Smooth muscle cell (in vitro differentiated cells): ENCODE results near the gene MEGF9. TPM values are rescaled to one million over a fixed set of nuclear protein-coding genes. Genes with fewer than 3 reads are reported as not detected.
"Not testable (repeated sequence)": the region's sequence is repeated elsewhere in the genome, so short reads cannot be mapped to it uniquely, and the experiment has no call there.

Experiments used
- DNase-seq: peaks from one replicate; lab custom pipeline; 2025; ENCODE audit not compliant: unreplicated experiment; lab: John Stamatoyannopoulos, UW
- H2AFZ ChIP-seq: fragments of 200-600 bp; sonication (generic); 2 replicates; pipeline ENCODE4 v1.6.0; 2016; ENCODE audit warnings: antibody characterized with exemption, low read depth, mild to moderate bottlenecking
- H3F3A ChIP-seq: fragments of 200-600 bp; sonication (generic); 2 replicates; pipeline ENCODE4 v1.6.0; 2017; ENCODE audit warnings: antibody characterized with exemption, low read depth
- H3K27ac ChIP-seq: fragments of 200-600 bp; sonication (generic); 2 replicates; pipeline ENCODE4 v1.5.1; 2016; ENCODE audit warnings: low read depth, mild to moderate bottlenecking
- H3K27me3 ChIP-seq: fragments of 200-600 bp; sonication (generic); 2 replicates; pipeline ENCODE4 v1.6.1; 2016; ENCODE audit warnings: low read depth, mild to moderate bottlenecking
- H3K36me3 ChIP-seq: fragments of 200-600 bp; sonication (generic); 2 replicates; pipeline ENCODE4 v1.5.1; 2016; ENCODE audit warnings: low read depth
- H3K4me1 ChIP-seq: fragments of 200-600 bp; sonication (generic); 2 replicates; pipeline ENCODE4 v1.5.1; 2016; ENCODE audit warnings: low read depth
- H3K4me2 ChIP-seq: fragments of 200-600 bp; sonication (generic); 2 replicates; pipeline ENCODE4 v1.6.0; 2016; ENCODE audit warnings: mild to moderate bottlenecking
- H3K4me3 ChIP-seq: fragments of 200-600 bp; sonication (generic); 2 replicates; pipeline ENCODE4 v1.5.1; 2016; ENCODE audit warnings: mild to moderate bottlenecking
- H3K79me2 ChIP-seq: fragments of 200-600 bp; sonication (generic); 2 replicates; pipeline ENCODE4 v1.6.0; 2016; ENCODE audit warnings: low read depth, mild to moderate bottlenecking
- H3K9ac ChIP-seq: fragments of 200-600 bp; sonication (generic); 2 replicates; pipeline ENCODE4 v1.6.0; 2016; ENCODE audit warnings: low read depth
- H3K9me3 ChIP-seq: fragments of 200-600 bp; sonication (generic); replicated peaks from 2 replicates; pipeline ENCODE4 v1.5.1; 2016; ENCODE audit warnings: low read depth
- H4K20me1 ChIP-seq: fragments of 200-600 bp; sonication (generic); 2 replicates; pipeline ENCODE4 v1.6.0; 2016; ENCODE audit warnings: low read depth
- CTCF ChIP-seq: fragments of 200-600 bp; sonication (generic); IDR thresholded peaks from 2 replicates; pipeline ENCODE4 v1.5.1; 2017; ENCODE audit warnings: borderline replicate concordance, mild to moderate bottlenecking, antibody characterized with exemption; ENCODE audit not compliant: insufficient read depth, poor library complexity, severe bottlenecking
- WGBS: methylation state at CpG from one replicate; pipeline ENCODE4 v1.1.7; 2016; ENCODE audit warnings: low lambda C conversion rate; 5-methylcytosine and 5-hydroxymethylcytosine counted together
- polyA plus RNA-seq: library from polyadenylated mRNA; unstranded; fragments of >200 nt; fragmentation: Nextera tagmentation; extraction: Ambion mirVana; gene quantifications from 2 replicates; pipeline ENCODE4 v1.2.1, GENCODE V29; 2016
- total RNA-seq: library from RNA; depleted of rRNA; stranded (reverse); fragments of >200 nt; gene quantifications from 2 replicates; pipeline ENCODE4 v1.2.3, GENCODE V29; 2014

The MEGF9 gene
- total and polyA plus RNA-seq, 2 experiments from 2014 or later = 1.8 to 6.0 TPM

GRCh38 chr9:120755810-120756434 lies 41.7 kb upstream of the MEGF9 start:
- Histone ChIP-seq H3K27me3 (no peaks in the 10 kb centered on the region), H3K9me3 (no peaks in the 10 kb centered on the region), H3K9ac (no peak overlapping the region), H2AFZ (no peak overlapping the region), H3K4me2 (no peak overlapping the region), H3K4me3 (no peak overlapping the region), H3F3A (peaks cover 9% of the 10 kb centered on the region), H4K20me1 (no peaks in the 10 kb centered on the region), H3K36me3 (no peaks in the 10 kb centered on the region), H3K79me2 (no peaks in the 10 kb centered on the region), H3K27ac (no peak overlapping the region), H3K4me1 (no peaks in the 10 kb centered on the region)
- 26% methylated on average over 6 of the region's 6 CpGs for WGBS
- TF ChIP-seq CTCF = peak; percentile 92
- DNase-seq = peak; percentile 5

- peaks cover 9% of the 10 kb centered on the region for H3F3A ChIP-seq
- H3K27ac ChIP-seq = no peak overlapping the region
- no peak overlapping the region for H3K9ac ChIP-seq
- no peak for DNase-seq
- TF ChIP-seq CTCF = no peak
- H3K4me3 ChIP-seq = no peak overlapping the region
- no peak overlapping the region for H2AFZ ChIP-seq
- H3K79me2 ChIP-seq = no peaks in the 10 kb centered on the region
- H3K36me3 ChIP-seq = no peaks in the 10 kb centered on the region
- H3K27me3 ChIP-seq = no peaks in the 10 kb centered on the region
- H3K4me1 ChIP-seq = no peaks in the 10 kb centered on the region
- no peak overlapping the region for H3K4me2 ChIP-seq
- no peaks in the 10 kb centered on the region for H3K9me3 ChIP-seq
- H4K20me1 ChIP-seq = no peaks in the 10 kb centered on the region
- WGBS = 100% methylated on average over 2 of the region's 2 CpGs
Measured at GRCh38 chr9:120755044-120755443, 40.8 kb upstream of the MEGF9 start.

- Histone ChIP-seq H3K4me3 (no peak overlapping the region), H3F3A (no peaks in the 10 kb centered on the region), H3K4me1 (no peaks in the 10 kb centered on the region), H3K36me3 (no peaks in the 10 kb centered on the region), H3K27me3 (no peaks in the 10 kb centered on the region), H4K20me1 (no peaks in the 10 kb centered on the region), H3K9me3 (no peaks in the 10 kb centered on the region), H2AFZ (no peak overlapping the region), H3K79me2 (no peaks in the 10 kb centered on the region), H3K4me2 (no peak overlapping the region), H3K9ac (no peak overlapping the region), H3K27ac (no peak overlapping the region)
- no peak for TF ChIP-seq CTCF
- WGBS = 95% methylated on average over 5 of the region's 5 CpGs
- DNase-seq = no peak
Measured at GRCh38 chr9:120750421-120750820, 36.2 kb upstream of the MEGF9 start.

GRCh38 chr9:120746366-120746765 lies 32.1 kb upstream of the MEGF9 start:
- not testable (repeated sequence) for H3F3A ChIP-seq, H3K9me3 ChIP-seq, H3K36me3 ChIP-seq, DNase-seq, H3K4me1 ChIP-seq, H3K4me3 ChIP-seq, H3K27ac ChIP-seq, H3K79me2 ChIP-seq, H2AFZ ChIP-seq, H3K27me3 ChIP-seq, H4K20me1 ChIP-seq, H3K9ac ChIP-seq, H3K4me2 ChIP-seq
- WGBS = 98% methylated on average over 26 of the region's 26 CpGs
